Measurements from ENCODE around the gene ZNF500. TPM values are rescaled to one million over a fixed set of nuclear protein-coding genes. Genes with fewer than 3 reads are reported as not detected.
A peak's percentile ranks its signal among the peaks of the same experiment; 100 is the strongest.

The ZNF500 gene
- total and polyA plus RNA-seq, 8 donors: 0.45 to 19.3 (median 4.5) TPM

DNA sequence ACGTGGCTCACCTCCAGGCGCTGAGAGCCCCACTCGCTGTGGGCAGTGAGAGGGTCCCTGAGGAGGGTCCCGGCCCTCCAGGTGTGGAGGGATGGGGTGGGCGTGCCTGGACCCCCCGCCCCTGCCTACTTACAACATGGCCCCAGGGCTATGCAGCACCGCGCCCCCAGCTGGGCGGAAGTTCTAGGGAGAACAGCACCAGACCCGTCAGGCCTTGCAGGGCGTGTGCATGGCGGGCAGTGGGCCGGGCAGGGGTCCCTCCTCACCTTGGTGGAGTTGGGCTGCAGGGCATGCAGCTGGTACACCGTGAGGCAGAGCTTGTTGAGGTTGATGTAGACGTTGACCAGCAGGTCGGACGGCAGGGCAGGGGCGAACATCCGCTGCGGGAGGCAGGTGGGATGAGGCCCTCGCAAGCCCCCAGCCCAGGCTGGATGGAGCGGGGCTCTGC is 30.9 kb upstream of the ZNF500 start:
- Histone ChIP-seq H3K36me3 (peaks cover 4 to 38% (median 29%) of the 10 kb centered on the region in 4 donors), H3K4me1 (peaks cover 27 to 40% (median 34%) of the 10 kb centered on the region in 4 donors)
- WGBS, 5 donors: 88 to 96% (median 92%) methylated on average over 11 to 22 of the region's 22 CpGs

DNA sequence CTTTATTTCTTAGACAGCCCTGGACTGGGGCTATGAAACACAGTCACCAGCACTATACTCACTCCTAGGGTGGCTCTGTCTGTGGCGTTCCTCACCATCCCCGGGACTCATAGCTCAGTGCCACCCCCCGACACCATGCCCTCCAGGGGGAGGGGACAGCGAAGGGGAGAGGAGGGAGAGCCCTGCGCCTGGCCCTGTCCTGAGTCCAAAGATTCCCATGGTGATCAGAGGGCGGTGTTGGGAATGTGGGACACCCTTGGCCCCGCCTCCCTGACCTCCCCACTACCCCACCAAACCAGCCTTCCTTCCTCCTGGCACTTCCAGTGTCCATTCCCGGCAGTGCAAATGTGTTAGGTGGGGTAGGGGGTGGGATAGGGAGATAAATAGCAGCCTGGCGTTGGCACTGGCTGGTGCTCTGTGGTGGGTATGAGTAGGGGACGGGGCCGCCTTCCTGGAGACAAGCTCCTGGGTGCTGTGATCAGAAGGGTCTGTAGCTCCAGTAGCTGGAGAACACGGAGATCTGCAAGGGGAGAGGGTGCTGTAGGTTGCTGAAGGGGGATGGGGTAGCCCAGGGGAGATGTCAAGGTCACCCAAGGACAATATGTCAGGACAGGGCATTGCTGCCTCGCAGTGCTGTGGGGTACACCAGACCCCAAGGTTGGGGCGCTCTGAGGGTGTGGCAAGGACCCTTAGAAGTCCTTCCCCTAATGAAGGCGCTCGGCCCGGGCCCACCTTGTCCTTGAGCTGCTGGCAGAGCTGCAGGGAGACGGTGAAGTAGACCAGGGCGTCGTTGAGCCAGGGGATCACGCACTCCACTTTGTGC is 30.2 kb upstream of the ZNF500 start:
- Histone ChIP-seq H3K9me3 (no peaks in the 10 kb centered on the region), H3K27me3 (no peaks in the 10 kb centered on the region), H3K27ac (peak overlapping the region in 2 of 5 donors; percentile 7 to 90), H3K4me3 (peak overlapping the region in 1 of 4 donors; percentile 60), H3K36me3 (peaks cover 4 to 38% (median 29%) of the 10 kb centered on the region in 4 donors), H3K4me1 (peaks cover 27 to 40% (median 34%) of the 10 kb centered on the region in 4 donors)
- no peak for DNase-seq
- 75 to 85% (median 76%) methylated on average over 19 to 21 of the region's 21 CpGs for WGBS, 5 donors
- intact Hi-C loops (cut with DNase I; ENCODE audit: low total_unique reads): no loop called here
- TF ChIP-seq, protein P1, sequence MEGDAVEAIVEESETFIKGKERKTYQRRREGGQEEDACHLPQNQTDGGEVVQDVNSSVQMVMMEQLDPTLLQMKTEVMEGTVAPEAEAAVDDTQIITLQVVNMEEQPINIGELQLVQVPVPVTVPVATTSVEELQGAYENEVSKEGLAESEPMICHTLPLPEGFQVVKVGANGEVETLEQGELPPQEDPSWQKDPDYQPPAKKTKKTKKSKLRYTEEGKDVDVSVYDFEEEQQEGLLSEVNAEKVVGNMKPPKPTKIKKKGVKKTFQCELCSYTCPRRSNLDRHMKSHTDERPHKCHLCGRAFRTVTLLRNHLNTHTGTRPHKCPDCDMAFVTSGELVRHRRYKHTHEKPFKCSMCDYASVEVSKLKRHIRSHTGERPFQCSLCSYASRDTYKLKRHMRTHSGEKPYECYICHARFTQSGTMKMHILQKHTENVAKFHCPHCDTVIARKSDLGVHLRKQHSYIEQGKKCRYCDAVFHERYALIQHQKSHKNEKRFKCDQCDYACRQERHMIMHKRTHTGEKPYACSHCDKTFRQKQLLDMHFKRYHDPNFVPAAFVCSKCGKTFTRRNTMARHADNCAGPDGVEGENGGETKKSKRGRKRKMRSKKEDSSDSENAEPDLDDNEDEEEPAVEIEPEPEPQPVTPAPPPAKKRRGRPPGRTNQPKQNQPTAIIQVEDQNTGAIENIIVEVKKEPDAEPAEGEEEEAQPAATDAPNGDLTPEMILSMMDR (IDR thresholded peaks at IDR 0.05): peak in 1 of 7 experiments; percentile 2
- no peak for TF ChIP-seq EP300 (IDR thresholded peaks at IDR 0.05)

More for the DNA sequence above, 30.9 kb upstream of the ZNF500 start:
- DNase-seq: no peak
- Histone ChIP-seq H3K27ac (peak overlapping the region in 1 of 5 donors; percentile 90), H3K9me3 (no peaks in the 10 kb centered on the region), H3K4me3 (no peak overlapping the region), H3K27me3 (no peaks in the 10 kb centered on the region)
- TF ChIP-seq POLR2A (IDR thresholded peaks at IDR 0.05) (no peak), POLR2AphosphoS5 (IDR thresholded peaks at IDR 0.05) (no peak), EP300 (IDR thresholded peaks at IDR 0.05) (no peak)
- TF ChIP-seq, protein P1 (IDR thresholded peaks at IDR 0.05): no peak
- intact Hi-C loops (cut with DNase I; ENCODE audit: low total_unique reads): no loop called here

DNA sequence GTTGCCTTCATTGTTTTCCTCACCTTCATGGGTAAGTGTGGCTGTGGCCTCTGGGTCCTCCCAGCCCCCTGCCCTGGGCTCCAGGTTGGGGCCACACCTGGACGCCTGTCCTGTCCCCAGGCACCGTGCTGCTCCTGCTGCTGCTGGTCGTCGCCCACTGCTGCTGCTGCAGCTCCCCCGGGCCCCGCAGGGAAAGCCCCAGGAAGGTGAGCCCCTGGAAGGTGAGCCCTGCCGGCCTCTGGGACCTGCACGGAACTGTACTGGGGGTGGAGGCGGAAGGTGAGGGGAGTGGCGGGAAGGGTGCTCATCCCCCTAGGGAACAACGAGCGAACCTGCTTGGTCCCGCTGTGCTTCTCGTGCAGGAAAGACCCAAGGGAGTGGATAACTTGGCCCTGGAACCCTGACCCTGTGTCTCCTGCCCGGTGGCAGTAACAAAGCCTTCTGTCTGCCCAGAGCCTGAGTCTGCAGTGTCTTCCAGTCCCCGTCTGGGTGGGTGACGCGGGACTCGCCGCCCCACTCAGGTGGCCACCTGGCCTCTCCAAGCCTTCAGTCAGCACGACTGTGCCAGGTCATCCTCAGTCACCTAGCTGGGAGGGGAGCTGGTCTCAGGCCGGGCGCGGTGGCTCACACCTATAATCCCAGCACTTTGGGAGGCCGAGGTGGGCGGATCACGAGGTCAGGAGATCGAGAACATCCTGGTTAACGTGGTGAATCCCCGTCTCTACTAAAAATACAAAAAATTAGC is 29.0 kb upstream of the ZNF500 start:
- no peak for DNase-seq
- 45 to 70% (median 65%) methylated on average over 19 to 30 of the region's 30 CpGs for WGBS, 5 donors

More for the DNA sequence above, 29.0 kb upstream of the ZNF500 start:
- H3K4me1 ChIP-seq: peaks cover 18 to 29% (median 23%) of the 10 kb centered on the region in 4 donors
- peak overlapping the region; percentile 37 to 60 (median 42) for H3K4me3 ChIP-seq
- TF ChIP-seq, protein P1 (IDR thresholded peaks at IDR 0.05): no peak
- no peak for TF ChIP-seq EP300 (IDR thresholded peaks at IDR 0.05)
- peak overlapping the region; percentile 66 to 90 (median 80) for H3K27ac ChIP-seq
- H3K36me3 ChIP-seq: peaks cover 4 to 38% (median 29%) of the 10 kb centered on the region in 4 donors
- H3K27me3 ChIP-seq: no peaks in the 10 kb centered on the region
- intact Hi-C loops (cut with DNase I; ENCODE audit: low total_unique reads): no loop called here
- H3K9me3 ChIP-seq: no peaks in the 10 kb centered on the region

Data from stomach (tissue), 9 donors.